DMS114 treated with DMSO at 0.1 percent for 48 hours (cell line): ENCODE measurements around the gene TRAF2.

Source experiments
- DNase-seq: peaks from one replicate; lab custom pipeline; 2025; ENCODE audit not compliant: unreplicated experiment; lab: John Stamatoyannopoulos, UW

TRAF2 gene

GRCh38 chr9:136946228-136947027, 60.1 kb downstream of the TRAF2 start:
- DNase-seq, result no peak

- DNase-seq, result no peak
Observed at GRCh38 chr9:136947028-136947891, 60.9 kb downstream of the TRAF2 start.

GRCh38 chr9:136947955-136948510, 61.7 kb downstream of the TRAF2 start:
- DNase-seq, result peak; percentile 8

- no peak for DNase-seq
Observed at GRCh38 chr9:136949239-136949816, 63.0 kb downstream of the TRAF2 start.

GRCh38 chr9:136949817-136950655, 63.7 kb downstream of the TRAF2 start:
- DNase-seq, result peak; percentile 60

GRCh38 chr9:136950656-136951276, 64.5 kb downstream of the TRAF2 start:
- DNase-seq, result no peak

GRCh38 chr9:136951541-136952320, 65.4 kb downstream of the TRAF2 start, which contains the start of gene LCN12:
TSS of gene LCN12 (plus strand) at chr9:136952273. CDS start at chr9:136952328, 55 bp downstream.
- DNase-seq, result no peak

- DNase-seq, result no peak
Observed at GRCh38 chr9:136952321-136952850, 66.1 kb downstream of the TRAF2 start.

- DNase-seq, result no peak
Observed at GRCh38 chr9:136952876-136953770, 66.8 kb downstream of the TRAF2 start.

GRCh38 chr9:136953771-136954269, 67.5 kb downstream of the TRAF2 start:
- no peak for DNase-seq

GRCh38 chr9:136954270-136955083, 68.2 kb downstream of the TRAF2 start:
- DNase-seq, result no peak

GRCh38 chr9:136955202-136955942, 69.1 kb downstream of the TRAF2 start:
- DNase-seq, result no peak

GRCh38 chr9:136955943-136956335, 69.6 kb downstream of the TRAF2 start:
- DNase-seq, result no peak

- DNase-seq, result no peak
Observed at GRCh38 chr9:136956604-136957003, 70.3 kb downstream of the TRAF2 start.

GRCh38 chr9:136957461-136957860, 71.1 kb downstream of the TRAF2 start:
- DNase-seq, result no peak

- DNase-seq, result no peak
Observed at GRCh38 chr9:136957901-136958300, 71.6 kb downstream of the TRAF2 start.
